Skin of body (tissue), 2 donors: ENCODE measurements around the gene OR51I1. TPM values are rescaled to one million over a fixed set of nuclear protein-coding genes. Genes with fewer than 3 reads are reported as not detected.

Experiments
- DNase-seq: peaks from one replicate; lab custom pipeline; 2025; lab: John Stamatoyannopoulos, UW
- total RNA-seq: library from RNA; depleted of rRNA; stranded (reverse); fragments of >200 nt; gene quantifications from one replicate; pipeline ENCODE4 v1.2.3, GENCODE V29; 2014

The OR51I1 gene, protein sequence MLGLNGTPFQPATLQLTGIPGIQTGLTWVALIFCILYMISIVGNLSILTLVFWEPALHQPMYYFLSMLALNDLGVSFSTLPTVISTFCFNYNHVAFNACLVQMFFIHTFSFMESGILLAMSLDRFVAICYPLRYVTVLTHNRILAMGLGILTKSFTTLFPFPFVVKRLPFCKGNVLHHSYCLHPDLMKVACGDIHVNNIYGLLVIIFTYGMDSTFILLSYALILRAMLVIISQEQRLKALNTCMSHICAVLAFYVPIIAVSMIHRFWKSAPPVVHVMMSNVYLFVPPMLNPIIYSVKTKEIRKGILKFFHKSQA
- 0.59 TPM for total RNA-seq

DNA sequence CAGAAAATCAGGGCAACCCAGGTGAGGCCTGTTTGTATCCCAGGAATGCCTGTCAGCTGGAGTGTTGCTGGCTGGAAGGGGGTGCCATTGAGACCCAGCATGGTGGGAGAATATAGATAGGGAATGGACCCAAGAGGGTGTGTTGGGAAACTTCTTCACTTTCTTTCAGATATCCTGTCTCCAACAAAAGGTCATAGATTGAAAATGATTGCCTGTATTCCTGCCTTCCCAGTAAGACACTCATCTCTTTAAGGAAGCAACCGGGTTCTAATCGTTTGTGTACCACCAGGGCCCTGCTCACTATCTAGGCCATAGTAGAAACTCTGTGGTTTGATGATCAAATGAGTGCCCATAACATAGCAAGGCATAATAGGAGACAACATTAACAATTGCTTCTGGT is at the start of gene OR51I1:
Gene OR51I1, minus strand, starts transcription at position 101 of the 400 bp plus-strand sequence. Its CDS starts 0 bp downstream, at position 101.
- DNase-seq, result no peak

DNA sequence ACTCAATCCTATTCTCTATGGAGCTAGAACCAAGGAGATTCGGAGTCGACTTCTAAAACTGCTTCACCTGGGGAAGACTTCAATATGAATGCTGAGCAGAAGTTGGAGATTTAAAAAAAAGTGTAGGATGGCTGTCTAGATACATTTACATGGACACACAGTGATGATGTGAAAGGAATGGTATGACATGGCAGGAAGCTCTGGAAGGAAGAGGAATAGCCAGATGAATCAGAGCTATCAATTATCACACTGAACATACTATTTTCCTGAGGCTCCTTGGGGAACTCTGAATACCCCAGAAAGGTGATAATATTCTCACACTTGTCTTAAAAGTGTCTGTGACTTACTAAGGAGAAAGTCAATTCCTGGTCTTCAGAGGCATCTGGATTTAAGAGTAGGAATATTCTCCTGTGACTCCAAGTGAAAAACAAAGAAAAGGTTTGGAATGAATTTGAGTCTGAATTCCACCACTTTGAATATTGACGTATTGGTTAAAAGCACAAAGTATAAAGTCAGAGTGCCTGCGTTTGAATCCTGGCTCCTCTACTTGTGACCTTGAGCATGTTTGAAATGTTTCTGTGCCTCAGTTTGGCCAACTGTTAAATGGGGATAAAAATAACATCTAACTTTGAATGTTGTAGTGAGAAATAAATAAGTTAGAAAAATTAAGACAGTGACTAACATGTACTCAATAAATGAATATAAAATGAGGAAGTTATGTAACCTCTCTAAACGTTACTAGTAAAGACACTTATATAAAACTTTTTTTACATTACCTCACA is 48.5 kb upstream of the OR51I1 start:
- no peak for DNase-seq

DNA sequence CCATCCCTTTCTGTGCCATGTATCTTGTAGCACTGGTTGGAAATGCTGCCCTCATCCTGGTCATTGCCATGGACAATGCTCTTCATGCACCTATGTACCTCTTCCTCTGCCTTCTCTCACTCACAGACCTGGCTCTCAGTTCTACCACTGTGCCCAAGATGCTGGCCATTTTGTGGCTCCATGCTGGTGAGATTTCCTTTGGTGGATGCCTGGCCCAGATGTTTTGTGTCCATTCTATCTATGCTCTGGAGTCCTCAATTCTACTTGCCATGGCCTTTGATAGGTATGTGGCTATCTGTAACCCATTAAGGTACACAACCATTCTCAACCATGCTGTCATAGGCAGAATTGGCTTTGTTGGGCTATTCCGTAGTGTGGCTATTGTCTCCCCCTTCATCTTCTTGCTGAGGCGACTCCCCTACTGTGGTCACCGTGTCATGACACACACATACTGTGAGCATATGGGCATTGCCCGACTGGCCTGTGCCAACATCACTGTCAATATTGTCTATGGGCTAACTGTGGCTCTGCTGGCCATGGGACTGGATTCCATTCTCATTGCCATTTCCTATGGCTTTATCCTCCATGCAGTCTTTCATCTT is 47.6 kb upstream of the OR51I1 start:
- DNase-seq, result no peak

DNA sequence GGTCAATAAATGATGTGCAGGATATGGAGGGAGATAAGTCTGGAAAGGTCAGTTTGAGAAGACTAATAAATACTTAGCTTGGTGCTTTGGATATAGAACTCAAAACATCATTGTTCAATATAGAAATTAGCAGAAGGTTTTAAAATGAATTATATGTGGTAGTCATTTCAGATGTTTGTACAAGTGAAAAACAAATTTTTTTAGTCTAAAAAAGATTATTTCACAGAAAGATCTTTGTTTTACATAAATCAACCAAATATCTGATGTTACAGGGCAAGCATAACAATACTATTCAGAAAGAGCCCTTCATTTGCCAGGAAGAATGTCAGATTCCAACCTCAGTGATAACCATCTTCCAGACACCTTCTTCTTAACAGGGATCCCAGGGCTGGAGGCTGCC is 47.1 kb upstream of the OR51I1 start, which contains the start of gene OR52D1:
Gene OR52D1, plus strand, starts transcription at position 301 of the 400 bp plus-strand sequence. Its CDS starts 22 bp downstream, at position 323.
- DNase-seq, result no peak

DNA sequence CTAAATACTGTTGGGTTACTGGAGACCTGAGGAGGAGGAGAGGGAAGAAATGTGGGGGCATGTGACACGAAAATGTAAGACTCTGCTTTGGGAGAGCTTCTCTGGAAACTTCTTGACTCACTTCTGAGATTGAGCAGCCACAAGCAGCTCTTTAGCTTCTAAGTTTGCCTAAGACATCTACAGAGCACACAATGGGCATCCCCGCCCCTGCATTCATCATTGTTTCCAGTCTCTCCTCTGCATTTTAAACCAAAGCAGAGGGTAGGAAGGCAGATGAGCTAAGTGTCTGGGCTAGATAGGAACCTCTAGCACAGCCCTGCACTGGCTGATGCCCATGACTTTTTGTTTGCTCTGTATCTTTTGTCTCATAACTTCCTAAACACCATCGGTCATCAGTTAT is 45.1 kb upstream of the OR51I1 start:
- DNase-seq, result no peak

DNA sequence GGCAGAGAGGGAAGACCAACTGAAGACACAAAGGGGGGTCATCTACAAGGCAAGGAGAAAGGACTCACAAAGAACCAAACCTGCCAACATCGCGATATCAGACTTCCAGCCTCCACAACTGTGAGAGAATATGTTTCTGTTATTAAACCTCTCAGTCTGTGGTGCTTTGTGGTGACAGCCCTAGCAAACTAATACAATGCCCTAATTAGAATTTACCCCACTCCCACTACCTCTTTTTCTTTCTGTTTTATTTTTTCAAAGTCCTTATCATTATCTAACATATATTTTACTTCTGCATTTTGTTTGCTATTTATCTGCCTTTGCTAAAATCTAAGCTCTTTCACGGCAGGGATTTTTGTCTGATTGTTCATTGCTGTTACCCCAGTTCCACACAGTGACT is 44.7 kb upstream of the OR51I1 start:
- no peak for DNase-seq

DNA sequence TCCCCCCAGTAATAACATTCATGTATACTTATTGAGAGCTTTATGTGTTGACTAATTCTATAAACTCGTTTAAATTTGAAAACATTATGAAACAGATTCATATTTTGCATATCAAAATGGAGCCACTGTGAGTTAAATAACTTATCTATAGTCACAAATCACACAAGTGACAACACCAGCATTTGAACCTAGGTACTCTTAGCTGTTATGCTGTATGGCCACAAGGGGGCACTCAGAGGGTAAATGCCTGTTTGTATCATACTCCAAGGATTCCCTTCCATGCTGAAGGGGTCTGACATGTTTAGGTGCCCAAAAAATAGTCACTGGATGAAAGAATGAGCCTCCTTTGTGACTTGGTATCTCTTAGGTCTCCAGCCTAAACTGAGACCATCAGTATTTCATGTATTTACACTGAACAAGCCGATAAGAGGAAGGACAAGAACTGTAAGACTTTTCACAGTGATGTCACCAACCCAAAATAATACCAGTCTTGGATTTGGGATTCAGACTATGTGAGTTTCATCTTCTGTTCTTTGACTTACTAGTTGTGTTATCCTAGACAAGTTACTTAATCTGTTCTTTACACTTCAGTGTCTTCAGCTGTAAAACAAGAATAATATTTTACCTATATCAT is 35.0 kb upstream of the OR51I1 start:
- DNase-seq, result no peak

DNA sequence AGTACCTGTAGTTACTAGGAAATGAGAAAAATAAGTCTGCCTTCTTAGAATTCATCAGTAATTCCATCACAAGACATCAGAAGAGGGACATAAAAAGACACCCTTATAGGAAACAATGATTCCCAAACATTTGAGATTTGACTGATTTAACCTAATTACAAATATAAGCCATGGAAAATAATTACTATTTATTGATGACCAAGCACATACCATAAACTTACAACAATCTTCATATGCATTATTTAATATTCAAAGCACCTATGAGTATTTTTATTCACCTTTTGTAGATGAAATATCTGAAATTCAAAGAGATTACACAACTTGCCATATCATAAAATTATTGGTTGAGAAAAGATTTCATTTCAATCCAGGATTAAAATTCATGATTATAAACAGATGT is 32.6 kb upstream of the OR51I1 start:
- no peak for DNase-seq

DNA sequence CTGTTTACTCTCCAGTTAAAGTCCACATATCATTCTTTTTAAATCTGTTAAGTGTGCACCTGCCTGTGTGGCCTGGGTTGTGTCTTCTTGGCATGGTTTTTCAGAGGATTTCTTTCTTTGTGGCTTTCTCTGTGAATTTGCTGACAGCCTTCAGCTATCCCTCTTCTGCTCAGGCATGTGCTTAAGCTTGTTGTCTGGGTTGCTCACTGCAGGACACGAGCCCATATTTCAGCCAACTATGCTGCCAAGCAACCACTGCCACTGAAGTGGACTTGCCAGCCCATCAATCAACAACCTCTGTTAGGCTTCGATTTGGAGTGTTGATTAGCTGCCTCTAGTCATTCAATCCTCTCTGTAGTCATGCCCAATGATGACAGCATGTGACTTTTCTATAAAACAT is 26.2 kb upstream of the OR51I1 start:
- DNase-seq, result no peak

DNA sequence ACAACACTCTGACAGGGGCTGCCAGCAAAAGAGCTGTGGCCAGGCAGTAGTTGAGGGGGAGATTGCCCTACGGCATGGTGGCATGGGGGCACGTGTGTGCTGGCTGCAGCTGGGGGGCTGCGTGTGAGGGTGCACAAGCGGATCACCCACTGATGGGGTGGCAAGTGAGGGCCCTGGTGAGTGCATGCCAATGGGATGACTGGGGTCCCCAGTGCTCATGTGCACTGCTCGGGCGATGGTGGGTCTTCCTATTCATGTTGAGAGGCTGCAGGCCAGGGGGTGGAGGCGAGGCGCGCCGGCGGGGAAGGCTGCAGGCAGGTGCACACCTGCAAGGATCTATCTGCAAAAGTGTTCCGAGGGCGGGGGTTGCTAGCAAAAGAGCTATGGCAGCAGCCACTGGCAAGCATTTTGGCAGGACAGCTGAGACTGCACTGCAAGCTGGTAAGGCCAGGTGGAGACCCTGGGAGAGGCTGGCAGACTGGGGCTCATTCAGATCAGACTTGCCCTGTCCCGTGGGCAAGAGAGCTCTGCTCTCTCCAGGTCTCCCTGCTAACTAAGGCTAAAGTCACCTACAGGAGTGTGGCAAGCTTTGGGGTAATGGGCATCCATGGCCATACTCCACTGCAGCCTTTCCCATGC is 19.8 kb upstream of the OR51I1 start:
- no peak for DNase-seq

DNA sequence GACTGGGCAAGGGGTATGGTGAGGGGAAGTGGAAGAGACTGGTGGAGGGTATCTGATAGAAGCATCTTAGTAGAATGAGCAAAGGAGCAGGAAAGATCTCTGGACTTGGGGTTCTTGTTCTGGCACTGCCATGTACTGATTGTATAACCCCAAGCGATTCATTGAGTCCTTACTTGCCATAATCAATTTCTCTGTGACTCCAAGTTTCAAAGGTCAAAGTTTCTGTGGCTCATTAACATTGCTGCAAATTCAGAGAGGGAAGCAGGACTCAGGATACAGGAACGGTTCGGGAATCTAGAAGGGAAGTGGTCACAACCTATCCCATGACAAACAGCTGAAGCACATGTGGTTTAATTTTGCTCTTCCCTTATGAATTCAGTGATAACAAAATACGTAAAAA is 8.1 kb upstream of the OR51I1 start:
- DNase-seq, result no peak

DNA sequence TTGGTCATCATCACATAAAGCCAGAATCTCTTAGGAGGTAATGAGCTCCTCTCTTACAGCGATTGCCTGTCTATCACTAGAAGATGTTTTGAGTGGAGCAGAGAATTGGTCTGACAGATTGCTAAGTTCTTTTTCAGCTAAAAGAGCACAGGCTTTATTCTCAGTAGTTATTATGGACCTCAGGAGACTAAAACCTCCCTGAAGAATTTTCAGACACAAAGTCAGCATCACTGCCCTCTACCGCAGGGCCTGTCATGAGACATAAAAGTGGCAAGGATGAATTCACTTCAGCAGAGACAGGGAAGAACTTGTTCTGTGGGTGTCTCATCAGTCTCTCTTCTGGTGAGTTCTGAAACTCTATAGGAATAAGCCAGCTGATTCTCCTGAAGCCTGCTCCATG is 7.7 kb upstream of the OR51I1 start, which contains the start of gene OR51I2:
Gene OR51I2, plus strand, starts transcription at position 301 of the 400 bp plus-strand sequence. CDS start 4,166 bp downstream, outside the sequence.
- no peak for DNase-seq

DNA sequence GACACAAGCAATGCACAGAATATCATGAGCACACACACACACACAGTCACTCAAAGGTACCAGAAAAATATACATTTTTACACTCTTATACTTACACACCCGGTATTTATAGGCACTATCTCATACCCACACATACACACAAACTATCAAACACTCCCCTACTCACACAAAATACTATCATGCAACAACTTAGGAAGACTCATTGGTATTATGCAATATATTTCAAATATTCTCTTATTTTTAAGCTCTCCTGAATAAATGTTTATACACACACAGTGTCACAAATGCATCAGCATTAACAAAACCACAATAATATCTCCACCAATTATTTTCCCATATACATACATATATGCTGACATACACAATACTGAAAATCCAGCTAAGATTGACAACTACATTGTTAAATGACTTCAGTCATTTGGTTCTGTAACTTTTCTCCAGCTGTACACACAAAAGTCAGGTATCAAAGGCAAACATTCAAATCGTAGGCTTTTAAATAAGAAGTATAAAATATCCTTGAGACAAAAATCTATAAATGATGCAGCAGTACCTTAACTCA is 2.6 kb upstream of the OR51I1 start:
- DNase-seq, result no peak

DNA sequence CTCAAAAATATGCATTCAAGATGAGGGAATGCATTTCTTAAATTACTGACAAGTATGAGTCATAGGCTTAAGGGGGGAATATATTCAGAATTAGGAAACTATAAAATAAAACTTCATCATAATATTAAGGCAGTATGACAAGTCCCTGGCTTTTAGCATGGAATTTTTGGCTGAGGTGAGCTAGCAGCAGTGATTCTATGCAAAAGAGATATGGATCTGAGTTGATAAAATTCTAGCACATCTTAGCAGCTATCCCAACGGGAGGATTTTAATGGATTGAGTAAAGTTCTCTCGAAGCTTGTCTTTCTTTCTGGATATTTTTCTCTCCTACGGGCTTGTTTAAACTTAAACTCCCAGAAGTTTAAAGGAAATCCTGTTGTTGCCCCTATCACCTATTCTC is 18.2 kb downstream of the OR51I1 start:
- DNase-seq, result no peak

DNA sequence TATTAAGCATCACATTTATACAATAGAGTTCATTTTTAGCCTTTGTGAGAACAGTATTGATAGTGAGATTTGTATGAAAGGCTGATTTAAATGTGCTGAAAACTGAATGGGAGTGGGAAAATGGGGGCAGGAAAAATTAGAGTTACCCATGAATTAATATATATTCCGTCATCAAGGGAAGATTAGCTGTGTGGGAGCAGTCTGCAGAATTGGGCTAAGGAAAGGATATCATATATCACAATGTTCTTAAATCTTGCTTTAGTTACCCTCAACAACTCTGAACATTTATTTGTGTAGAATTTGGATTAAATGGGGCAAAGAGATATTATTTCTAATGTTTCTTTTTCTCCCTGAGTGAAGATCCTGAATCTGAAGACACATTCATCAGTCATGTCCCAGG is 19.5 kb downstream of the OR51I1 start, which contains the start of gene OR51Q1:
Gene OR51Q1, plus strand, starts transcription at position 301 of the 400 bp plus-strand sequence. Its CDS starts 90 bp downstream, at position 391.
- no peak for DNase-seq

DNA sequence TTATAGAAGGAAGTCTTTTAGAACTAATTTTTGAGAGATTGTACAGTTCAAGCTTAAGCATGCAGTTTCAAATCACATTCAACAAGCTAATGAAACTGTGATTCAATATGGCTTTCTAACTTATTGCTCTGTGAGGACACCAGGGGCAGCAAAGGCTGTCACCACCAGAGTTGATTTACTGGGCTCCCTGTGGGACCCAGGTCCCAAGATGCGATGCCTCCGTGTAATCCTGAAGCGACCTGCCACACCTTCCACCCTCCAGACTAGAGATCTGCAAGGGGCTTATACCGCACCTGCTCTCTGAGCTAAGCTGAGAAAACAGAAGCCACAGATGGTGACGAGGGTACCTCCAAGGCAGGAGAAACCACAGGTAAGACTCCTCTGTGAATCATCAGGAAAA is 20.3 kb downstream of the OR51I1 start:
- DNase-seq, result no peak

DNA sequence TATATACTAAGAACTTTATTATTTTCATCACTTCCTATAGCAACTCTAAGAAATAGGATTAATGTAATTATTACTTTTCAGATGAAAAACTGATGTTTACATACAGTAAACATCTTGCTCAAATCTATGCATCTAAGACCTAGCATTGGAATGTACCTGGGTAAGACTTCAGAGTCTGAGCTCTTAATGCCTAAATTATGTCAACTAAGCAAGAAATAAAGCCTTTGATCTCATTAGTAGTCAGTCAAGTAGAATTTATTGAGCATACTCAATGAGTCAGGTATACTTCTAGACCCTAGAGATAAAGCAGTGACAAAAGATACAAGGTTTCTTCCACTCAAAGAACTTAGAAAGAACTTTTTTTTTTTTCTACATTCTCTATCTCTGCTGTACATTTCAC is 36.1 kb downstream of the OR51I1 start:
- DNase-seq, result no peak

DNA sequence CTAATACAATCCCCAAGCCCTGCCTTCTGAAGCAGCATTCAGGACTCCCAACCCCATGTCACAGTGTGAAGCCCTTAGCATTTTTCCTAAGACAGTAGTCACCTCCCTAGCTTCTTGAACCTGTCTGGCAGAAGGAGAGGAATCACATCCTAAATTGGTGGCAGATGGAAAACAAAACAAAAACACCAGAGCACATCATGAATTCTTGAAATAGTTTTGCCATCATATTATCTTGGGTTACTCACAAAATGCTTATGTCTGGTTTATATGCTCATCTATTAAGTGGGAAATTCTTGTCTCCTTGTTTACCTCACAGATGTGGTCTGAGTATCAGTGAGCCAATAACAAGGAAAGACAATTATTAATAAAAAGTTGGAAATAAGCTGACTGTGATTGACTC is 42.4 kb downstream of the OR51I1 start:
- no peak for DNase-seq

DNA sequence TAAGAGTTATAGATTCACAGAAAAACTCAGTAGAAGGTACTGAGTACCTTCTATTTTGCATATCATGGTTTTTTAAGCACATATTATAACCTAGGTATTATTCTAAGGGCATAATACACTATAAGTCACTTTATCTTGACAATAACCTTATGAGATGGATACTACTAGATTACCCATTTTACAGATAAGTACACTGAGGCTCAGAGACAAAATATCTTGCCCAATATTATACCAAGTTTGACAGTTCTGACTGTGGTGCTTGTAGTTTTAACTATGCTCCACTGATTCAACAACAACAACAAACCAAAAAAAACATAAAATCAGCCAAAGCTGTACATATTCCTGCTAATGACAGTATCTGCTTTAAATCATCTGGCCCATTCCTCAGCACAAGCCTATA is 47.2 kb downstream of the OR51I1 start:
- no peak for DNase-seq
